Neural progenitor cell (in vitro differentiated cells): ENCODE data around the gene LAD1. TPM values are rescaled to one million over a fixed set of nuclear protein-coding genes. Genes with fewer than 3 reads are reported as not detected.

Experiments
- DNase-seq: peaks from one replicate; pipeline ENCODE4 v3.0.0-alpha.2; 2016; ENCODE audit warnings: low spot score
- H2AFZ ChIP-seq: fragments of 200-600 bp; sonication (generic); replicated peaks from 2 replicates; pipeline ENCODE4 v1.6.1; 2016; ENCODE audit warnings: antibody characterized with exemption
- H3F3A ChIP-seq: fragments of 200-600 bp; sonication (generic); 2 replicates; pipeline ENCODE4 v1.6.1; 2016; ENCODE audit warnings: antibody characterized with exemption, low read depth
- H3K27ac ChIP-seq: fragments of 200-600 bp; sonication (generic); 2 replicates; pipeline ENCODE4 v1.5.1; 2016; ENCODE audit warnings: mild to moderate bottlenecking
- H3K27me3 ChIP-seq: fragments of 200-600 bp; sonication (generic); 2 replicates; pipeline ENCODE4 v1.6.1; 2016; ENCODE audit warnings: mild to moderate bottlenecking, moderate library complexity
- H3K36me3 ChIP-seq: fragments of 200-600 bp; sonication (generic); 2 replicates; pipeline ENCODE4 v1.5.1; 2016
- H3K4me1 ChIP-seq: fragments of 200-600 bp; sonication (generic); 2 replicates; pipeline ENCODE4 v1.6.1; 2016; ENCODE audit warnings: mixed run types
- H3K4me2 ChIP-seq: fragments of 200-600 bp; sonication (generic); 2 replicates; pipeline ENCODE4 v1.6.1; 2016
- H3K4me3 ChIP-seq: fragments of 200-600 bp; sonication (generic); 2 replicates; pipeline ENCODE4 v1.5.1; 2016
- H3K79me2 ChIP-seq: fragments of 200-600 bp; sonication (generic); 2 replicates; pipeline ENCODE4 v1.6.1; 2016; ENCODE audit warnings: low read depth
- H3K9ac ChIP-seq: fragments of 200-600 bp; sonication (generic); 2 replicates; pipeline ENCODE4 v1.6.1; 2016
- H3K9me3 ChIP-seq: fragments of 200-600 bp; sonication (generic); 2 replicates; pipeline ENCODE4 v1.5.1; 2016; ENCODE audit warnings: low read depth
- H4K20me1 ChIP-seq: fragments of 200-600 bp; sonication (generic); 2 replicates; pipeline ENCODE4 v1.6.1; 2016; ENCODE audit warnings: low read depth
- H3K27ac Mint-ChIP-seq: 3 replicates; pipeline ENCODE4 v1.8.0; 2021; ENCODE audit warnings: mixed read lengths
- H3K27me3 Mint-ChIP-seq: 2 replicates; pipeline ENCODE4 v1.8.0; 2022; ENCODE audit warnings: low read depth, mild to moderate bottlenecking, inconsistent platforms, moderate library complexity, mixed read lengths; ENCODE audit not compliant: insufficient read depth
- H3K36me3 Mint-ChIP-seq: 3 replicates; pipeline ENCODE4 v1.8.0; 2021; ENCODE audit warnings: mixed read lengths
- H3K4me1 Mint-ChIP-seq: 3 replicates; pipeline ENCODE4 v1.8.0; 2021; ENCODE audit warnings: mixed read lengths
- H3K4me3 Mint-ChIP-seq: 3 replicates; pipeline ENCODE4 v1.8.0; 2021; ENCODE audit warnings: mild to moderate bottlenecking, moderate library complexity, mixed read lengths
- H3K9me3 Mint-ChIP-seq: 3 replicates; pipeline ENCODE4 v1.8.0; 2020; ENCODE audit warnings: mixed read lengths
- CTCF ChIP-seq: fragments of 200-600 bp; sonication (generic); IDR thresholded peaks from 2 replicates; pipeline ENCODE4 v1.5.1; 2017; ENCODE audit warnings: antibody characterized with exemption, mild to moderate bottlenecking
- EZH2 ChIP-seq: fragments of 200-600 bp; sonication (generic); IDR thresholded peaks from 2 replicates; pipeline ENCODE4 v1.6.1; 2017; ENCODE audit warnings: antibody characterized with exemption, mild to moderate bottlenecking, moderate library complexity
- EZH2phosphoT487 ChIP-seq: fragments of 200-600 bp; sonication (generic); IDR thresholded peaks from 2 replicates; pipeline ENCODE4 v1.6.1; 2017; ENCODE audit warnings: antibody characterized with exemption
- total RNA-seq: library from RNA; depleted of rRNA; stranded (reverse); fragments of >200 nt; gene quantifications from 2 replicates; pipeline ENCODE4 v1.2.3, GENCODE V29; 2015; ENCODE audit warnings: low replicate concordance

Gene LAD1
- total RNA-seq, 1 donor from 2014 or later = not detected

GRCh38 chr1:201359031-201359872 lies 39.9 kb downstream of the LAD1 start:
- Mint-ChIP-seq H3K4me3 (no peak overlapping the region), H3K4me1 (peaks cover 11% of the 10 kb centered on the region), H3K27ac (no peak overlapping the region), H3K27me3 (peaks cover 13% of the 10 kb centered on the region), H3K9me3 (no peaks in the 10 kb centered on the region), H3K36me3 (no peaks in the 10 kb centered on the region)
- H3K4me1 ChIP-seq = peaks cover 6% of the 10 kb centered on the region
- no peak overlapping the region for H3K27ac ChIP-seq
- DNase-seq = no peak
- no peaks in the 10 kb centered on the region for H4K20me1 ChIP-seq
- H2AFZ ChIP-seq = peak overlapping the region; percentile 72
- H3K9ac ChIP-seq = no peak overlapping the region
- H3K9me3 ChIP-seq = no peaks in the 10 kb centered on the region
- no peaks in the 10 kb centered on the region for H3F3A ChIP-seq
- TF ChIP-seq CTCF (no peak), EZH2phosphoT487 (no peak), EZH2 (no peak)
- no peak overlapping the region for H3K4me2 ChIP-seq
- no peak overlapping the region for H3K4me3 ChIP-seq
- H3K36me3 ChIP-seq = no peaks in the 10 kb centered on the region
- no peaks in the 10 kb centered on the region for H3K79me2 ChIP-seq
- H3K27me3 ChIP-seq = no peaks in the 10 kb centered on the region

- Histone ChIP-seq H3F3A (no peaks in the 10 kb centered on the region), H3K79me2 (no peaks in the 10 kb centered on the region), H2AFZ (no peak overlapping the region), H4K20me1 (no peaks in the 10 kb centered on the region), H3K9me3 (no peaks in the 10 kb centered on the region), H3K9ac (no peak overlapping the region), H3K27me3 (no peaks in the 10 kb centered on the region), H3K4me1 (peaks cover 6% of the 10 kb centered on the region), H3K36me3 (no peaks in the 10 kb centered on the region), H3K4me2 (no peak overlapping the region), H3K27ac (no peak overlapping the region), H3K4me3 (no peak overlapping the region)
- no peak for DNase-seq
- Mint-ChIP-seq H3K4me1 (peaks cover 11% of the 10 kb centered on the region), H3K27ac (no peak overlapping the region), H3K4me3 (no peak overlapping the region), H3K9me3 (no peaks in the 10 kb centered on the region), H3K36me3 (no peaks in the 10 kb centered on the region), H3K27me3 (peaks cover 13% of the 10 kb centered on the region)
- TF ChIP-seq EZH2 = no peak
- TF ChIP-seq EZH2phosphoT487 = no peak
- TF ChIP-seq CTCF = no peak
Measured at GRCh38 chr1:201358596-201358995, 40.5 kb downstream of the LAD1 start.

GRCh38 chr1:201357636-201358348 lies 41.3 kb downstream of the LAD1 start:
- Mint-ChIP-seq H3K27me3 (peaks cover 13% of the 10 kb centered on the region), H3K27ac (no peak overlapping the region), H3K4me3 (no peak overlapping the region), H3K36me3 (no peaks in the 10 kb centered on the region), H3K9me3 (no peaks in the 10 kb centered on the region), H3K4me1 (peaks cover 6% of the 10 kb centered on the region)
- Histone ChIP-seq H3F3A (no peaks in the 10 kb centered on the region), H3K27ac (no peak overlapping the region), H2AFZ (no peak overlapping the region), H3K4me1 (peaks cover 6% of the 10 kb centered on the region), H3K79me2 (no peaks in the 10 kb centered on the region), H3K4me2 (no peak overlapping the region), H3K36me3 (no peaks in the 10 kb centered on the region), H3K4me3 (no peak overlapping the region), H3K9ac (no peak overlapping the region), H3K9me3 (no peaks in the 10 kb centered on the region), H3K27me3 (no peaks in the 10 kb centered on the region), H4K20me1 (no peaks in the 10 kb centered on the region)
- DNase-seq = no peak
- no peak for TF ChIP-seq EZH2phosphoT487
- TF ChIP-seq EZH2 = no peak
- TF ChIP-seq CTCF = no peak
